HG03060 (cell line): Measurements from ENCODE around the gene ERP44.
A peak's percentile ranks its signal among the peaks of the same experiment; 100 is the strongest.
"Not testable (repeated sequence)": the region's sequence is repeated elsewhere in the genome, so short reads cannot be mapped to it uniquely, and the experiment has no call there.

Experiments used
- ATAC-seq: cut with Tn5 transposase; IDR thresholded peaks from one replicate; pipeline ENCODE4 v1.9.1; 2021; ENCODE audit warnings: low read depth, moderate number of reproducible peaks; ENCODE audit not compliant: unreplicated experiment

The ERP44 gene

DNA sequence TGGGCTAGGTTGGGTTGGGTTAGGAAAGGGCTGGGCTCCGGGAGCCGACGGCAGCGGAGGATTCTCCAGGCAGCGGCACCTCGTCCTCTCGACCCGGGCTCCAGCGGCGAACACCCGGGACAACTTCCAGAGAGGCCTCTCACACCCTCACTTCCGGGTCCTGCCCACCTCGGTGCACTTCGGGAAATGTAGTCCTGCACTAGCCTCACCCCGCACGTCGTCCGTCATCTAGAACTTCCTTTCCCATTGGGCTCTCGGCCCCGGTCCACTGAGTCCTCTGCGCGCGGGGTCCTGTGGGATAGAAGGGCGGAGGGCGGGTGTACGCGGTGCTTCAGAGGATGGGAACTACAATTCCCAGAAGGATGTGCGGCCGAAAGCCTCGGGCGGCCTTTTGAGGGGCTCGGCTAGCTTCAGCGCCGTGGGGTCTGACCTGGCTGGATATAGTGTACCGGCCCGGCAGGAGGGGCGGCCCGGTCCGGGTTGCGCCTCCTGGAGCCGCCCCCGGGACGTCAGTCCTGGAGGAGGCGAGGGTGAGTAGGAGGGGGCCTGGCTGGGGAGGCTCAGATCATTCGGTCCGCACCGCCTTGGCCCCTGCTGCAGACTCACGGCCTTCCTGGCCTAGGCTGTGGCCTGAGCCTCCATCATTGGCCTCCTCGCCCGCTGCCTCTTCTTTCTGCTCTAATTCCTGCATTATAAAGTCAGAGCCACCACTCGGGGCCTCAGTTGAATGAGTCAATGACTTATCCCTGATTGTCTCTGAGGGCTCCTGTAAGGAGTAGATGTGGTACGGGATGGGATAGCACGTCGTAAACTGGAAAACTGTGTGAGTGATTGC lies at the start of gene ERP44, which contains the start of gene INVS:
Gene ERP44, minus strand, starts transcription at position 114 of the 835 bp plus-strand sequence. CDS start 160 bp downstream, outside the sequence.
Gene INVS, plus strand, starts transcription at position 357 of the 835 bp plus-strand sequence. CDS start 5,279 bp downstream, outside the sequence.
- peak; percentile 91 for ATAC-seq

- ATAC-seq: not testable (repeated sequence)
Measured at GRCh38 chr9:100145976-100146375, 47.2 kb upstream of the ERP44 start.

- not testable (repeated sequence) for ATAC-seq
Measured at GRCh38 chr9:100145167-100145934, 46.6 kb upstream of the ERP44 start.

DNA sequence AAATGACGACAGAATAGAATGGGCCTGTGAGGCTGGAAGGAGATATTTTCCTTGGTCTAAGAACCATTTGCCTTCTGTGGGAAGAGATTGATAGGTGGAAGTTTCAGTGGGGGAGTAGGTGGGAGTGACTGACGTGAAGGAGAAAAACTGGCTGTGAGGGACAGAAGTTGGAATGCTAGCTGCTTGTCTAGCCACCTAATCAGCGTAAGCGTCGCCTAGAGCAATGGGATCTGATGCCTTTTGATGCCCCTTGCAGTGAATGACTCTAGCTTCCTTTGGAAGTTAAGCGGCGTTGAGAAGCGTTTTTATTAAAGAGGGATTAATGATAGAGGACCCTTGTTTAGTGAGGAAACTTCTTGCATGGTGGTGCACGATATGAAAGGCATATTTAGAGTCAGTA lies 43.1 kb upstream of the ERP44 start:
- not testable (repeated sequence) for ATAC-seq

GRCh38 chr9:100140303-100140702 lies 41.5 kb upstream of the ERP44 start:
- not testable (repeated sequence) for ATAC-seq

DNA sequence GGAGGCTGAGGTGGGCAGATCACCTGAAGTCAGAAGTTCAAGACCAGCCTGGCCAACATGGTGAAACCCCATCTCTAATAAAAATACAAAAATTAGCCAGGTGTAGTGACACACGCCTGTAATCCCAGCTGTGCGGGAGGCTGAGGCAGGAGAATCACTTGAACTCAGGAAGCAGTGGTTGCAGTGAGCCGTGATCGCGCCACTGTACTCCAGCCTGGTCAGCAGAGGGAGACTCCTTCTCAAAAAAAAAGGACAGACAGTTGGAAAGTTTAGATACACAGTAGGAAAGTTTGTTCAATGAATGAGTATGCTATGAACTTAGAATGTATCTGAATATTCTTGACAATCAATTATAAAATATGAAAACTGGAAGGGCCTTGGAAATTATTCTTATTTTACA lies 38.0 kb upstream of the ERP44 start:
- not testable (repeated sequence) for ATAC-seq

GRCh38 chr9:100134731-100135130 lies 35.9 kb upstream of the ERP44 start:
- ATAC-seq: no peak

DNA sequence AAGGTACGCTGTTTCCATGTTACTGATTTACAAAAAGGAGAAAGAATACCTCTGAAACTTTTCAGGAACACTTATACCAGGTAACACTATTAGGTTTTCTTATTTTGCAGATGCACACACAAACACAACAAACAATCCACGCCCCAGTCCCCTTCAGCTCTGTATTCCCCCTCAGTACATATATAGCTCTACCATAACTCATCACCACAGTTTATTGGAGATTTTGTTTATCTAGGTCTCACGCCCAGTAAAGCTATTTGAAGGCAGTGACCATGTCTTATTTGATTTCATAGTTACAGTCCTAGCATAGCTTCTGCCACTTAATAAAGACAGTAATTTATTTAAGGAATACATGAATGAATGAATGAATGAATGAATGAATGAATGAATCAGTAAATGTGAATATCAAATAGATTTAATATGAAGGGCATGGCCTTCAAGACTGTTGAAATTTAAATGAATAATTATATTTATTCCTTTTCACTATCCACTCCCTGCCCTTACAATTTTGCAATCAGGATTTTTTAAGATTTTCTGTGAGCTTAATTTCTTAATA lies 33.2 kb upstream of the ERP44 start:
- ATAC-seq: no peak

DNA sequence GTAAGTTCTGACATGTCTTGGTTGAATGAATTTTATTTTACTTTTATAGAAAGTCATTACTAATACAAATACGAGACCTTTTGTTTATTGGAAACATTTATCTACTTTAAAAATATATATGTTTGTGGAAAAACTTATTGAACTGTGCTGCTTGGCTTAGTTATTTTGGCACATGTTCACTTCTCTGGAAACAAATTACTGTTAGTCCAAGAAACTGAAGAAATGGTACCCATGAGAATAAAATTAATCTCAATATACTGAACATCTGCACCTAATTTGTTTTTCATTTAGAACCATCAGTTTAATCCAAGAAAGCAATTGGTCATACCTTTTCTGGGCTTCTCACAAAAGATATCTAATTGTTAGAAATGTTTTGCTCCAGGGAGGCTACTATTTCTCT lies 32.4 kb upstream of the ERP44 start:
- no peak for ATAC-seq

DNA sequence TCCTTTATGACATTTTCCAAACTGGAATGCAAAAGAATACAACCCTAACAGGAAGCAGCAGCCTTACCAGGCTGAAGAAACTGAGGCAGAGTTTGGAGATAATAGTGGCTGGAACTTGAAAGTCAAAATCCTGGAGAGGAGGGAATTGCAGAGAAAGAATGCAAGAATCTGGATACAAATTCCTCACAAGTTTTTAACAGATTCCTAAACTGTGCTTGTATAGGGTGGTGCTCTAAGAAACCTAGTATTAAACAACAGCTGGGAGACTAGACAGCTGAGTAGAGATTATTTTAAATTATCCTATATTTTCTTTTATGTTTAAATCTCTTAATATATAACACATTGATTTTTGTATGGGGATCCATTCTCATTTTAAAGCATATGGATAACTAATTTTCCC lies 31.0 kb upstream of the ERP44 start:
- ATAC-seq: no peak

GRCh38 chr9:100126423-100126822 lies 27.6 kb upstream of the ERP44 start:
- no peak for ATAC-seq

DNA sequence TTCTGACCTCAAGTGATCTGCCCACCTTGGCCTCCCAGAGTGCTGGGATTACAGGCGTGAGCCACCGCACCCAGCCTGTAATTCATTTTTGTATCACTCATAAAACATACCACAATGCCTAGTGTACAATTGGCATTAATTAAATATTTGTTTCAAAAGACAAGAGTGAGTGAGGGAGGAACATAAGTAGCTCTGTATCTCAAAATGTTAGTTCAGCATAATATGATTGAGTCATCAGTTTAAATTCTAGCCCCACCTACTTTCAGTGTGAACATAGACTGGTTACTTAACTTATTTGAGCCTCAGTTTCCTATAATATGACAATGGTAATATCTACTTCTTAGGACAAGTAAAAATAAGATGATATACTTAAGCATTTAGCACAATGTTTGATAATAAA lies 27.1 kb upstream of the ERP44 start:
- ATAC-seq: no peak

GRCh38 chr9:100125236-100125635 lies 26.4 kb upstream of the ERP44 start:
- no peak for ATAC-seq

GRCh38 chr9:100120286-100120685 lies 21.5 kb upstream of the ERP44 start:
- no peak for ATAC-seq

DNA sequence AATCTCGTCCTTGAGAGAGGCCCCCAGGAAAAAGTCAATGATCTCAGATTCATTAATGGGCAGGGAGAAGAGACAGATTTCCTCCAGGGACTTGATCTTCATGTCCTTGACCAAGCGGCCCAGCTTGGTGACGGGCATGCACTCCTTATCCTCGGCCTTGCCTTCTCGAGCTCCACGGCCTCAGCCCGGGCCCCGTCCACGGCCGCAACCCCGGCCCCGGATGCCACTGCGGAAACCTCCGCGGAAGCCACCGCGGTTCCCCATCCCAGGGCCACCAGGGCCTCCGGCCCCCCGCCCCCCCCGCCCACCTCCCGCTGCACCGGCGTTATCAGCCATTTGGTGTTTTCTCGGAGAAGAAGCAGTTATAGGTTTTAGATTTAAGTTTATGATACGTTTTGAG lies 18.5 kb upstream of the ERP44 start:
- ATAC-seq: no peak

DNA sequence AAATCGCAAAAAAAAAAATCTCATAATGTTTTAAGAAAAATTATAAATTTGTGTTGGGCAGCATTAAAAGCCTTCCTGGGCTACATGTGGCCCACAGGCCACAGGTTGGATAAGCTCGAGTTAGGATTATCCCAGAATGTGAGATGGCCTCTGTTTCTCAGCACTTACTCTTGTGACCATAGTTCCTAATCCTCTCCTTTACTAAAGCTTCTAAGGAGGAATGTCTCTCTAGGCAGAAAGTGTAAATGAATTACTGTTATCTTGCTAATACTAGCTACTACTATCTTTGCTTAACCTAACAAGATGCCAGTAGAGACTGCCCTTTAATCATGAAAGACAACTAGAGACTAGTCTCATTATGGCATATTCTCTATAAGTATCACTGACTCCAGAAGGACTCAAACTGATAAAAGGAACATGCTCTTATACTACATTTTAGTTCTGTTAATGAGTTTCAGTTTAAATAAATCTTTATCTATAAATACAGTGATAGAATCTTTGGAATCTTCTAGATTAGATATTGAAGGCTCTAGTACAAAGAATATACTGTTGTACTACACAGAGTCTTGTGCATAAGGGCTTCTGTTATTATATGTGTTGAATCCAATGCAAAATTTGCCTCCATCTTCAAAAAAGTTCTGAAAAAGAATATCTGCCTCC lies 14.0 kb upstream of the ERP44 start:
- ATAC-seq: no peak

- ATAC-seq: no peak
Measured at GRCh38 chr9:100111235-100111634, 12.4 kb upstream of the ERP44 start.

DNA sequence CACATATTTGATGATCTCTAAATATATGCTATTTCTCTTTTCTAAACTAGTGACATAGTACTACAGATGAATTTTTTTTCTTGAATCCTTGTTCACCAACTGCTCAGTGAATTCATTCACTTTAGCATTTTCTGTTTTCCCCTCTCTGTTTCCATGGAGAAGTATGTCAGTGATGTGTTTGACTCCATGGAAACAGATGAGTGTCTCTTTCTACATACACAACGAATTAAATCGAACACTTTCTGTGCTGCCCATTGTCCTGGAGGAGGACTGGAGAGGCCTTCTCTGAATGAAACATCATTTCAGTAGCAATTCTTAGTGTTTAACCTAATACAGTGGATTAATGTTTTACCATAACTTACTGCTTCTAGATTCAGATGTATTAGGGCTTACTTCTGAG lies 9.8 kb upstream of the ERP44 start:
- ATAC-seq: no peak

- ATAC-seq: no peak
Measured at GRCh38 chr9:100106616-100107015, 7.8 kb upstream of the ERP44 start.

GRCh38 chr9:100105861-100106260 lies 7.1 kb upstream of the ERP44 start:
- no peak for ATAC-seq

DNA sequence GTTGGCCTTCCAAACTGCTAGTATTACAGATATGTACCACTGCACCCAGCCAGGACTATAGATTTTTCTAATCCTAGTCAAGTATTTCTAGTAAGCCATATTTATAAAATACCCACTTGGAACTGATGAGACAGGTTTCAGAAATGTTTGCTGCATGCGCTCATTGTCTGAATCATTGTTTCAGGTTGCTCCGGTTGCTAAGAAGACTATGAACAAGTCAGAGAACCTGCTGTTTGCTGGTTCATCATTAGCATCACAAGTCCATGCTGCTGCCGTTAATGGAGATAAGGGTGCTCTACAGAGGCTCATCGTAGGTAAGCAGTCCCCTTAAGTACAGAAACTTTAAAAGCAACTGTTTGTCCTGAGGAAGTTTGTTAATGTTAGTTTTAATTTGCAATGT lies 5.5 kb upstream of the ERP44 start:
- no peak for ATAC-seq
